CD14-positive monocyte (primary cell): Measurements from ENCODE around the gene SAP30. TPM values are rescaled to one million over a fixed set of nuclear protein-coding genes. Genes with fewer than 3 reads are reported as not detected.

Experiments used
- DNase-seq, 3 donors: peaks; one replicate each; pipeline ENCODE4 v3.0.0-alpha.2; 2011 to 2022
- H2AFZ ChIP-seq: 2 replicates; pipeline ENCODE4 v1.6.0; 2012; ENCODE audit warnings: mild to moderate bottlenecking, low read depth, low read length, inconsistent platforms; ENCODE audit not compliant: insufficient read depth, poor library complexity, severe bottlenecking
- H3K27ac ChIP-seq, 2 donors: 1 replicate in 1 of 2; 2 replicates in 1 of 2; pipeline ENCODE4 v1.5.1; 2012 to 2013; ENCODE audit warnings: low read length in 2 of 2, control low read depth in 1 of 2, inconsistent platforms in 1 of 2, low read depth in 1 of 2, mild to moderate bottlenecking in 1 of 2
- H3K27me3 ChIP-seq, 2 donors: one replicate each; pipeline versions ENCODE4 v1.6.0 to v1.6.1; 2011 to 2013; ENCODE audit warnings: low read length in 2 of 2; ENCODE audit not compliant: control insufficient read depth in 2 of 2, insufficient read depth in 2 of 2
- H3K36me3 ChIP-seq, 2 donors: replicated peaks in 1 of 2; 1 replicate in 1 of 2; 2 replicates in 1 of 2; pipeline versions ENCODE4 v1.5.1 to v1.6.1; 2012 to 2013; ENCODE audit warnings: low read length in 2 of 2, control low read depth in 1 of 2, inconsistent platforms in 1 of 2, mild to moderate bottlenecking in 1 of 2; ENCODE audit not compliant: insufficient read depth in 2 of 2, control insufficient read depth in 1 of 2
- H3K4me1 ChIP-seq, 2 donors: 1 replicate in 1 of 2; 2 replicates in 1 of 2; pipeline versions ENCODE4 v1.5.1 to v1.6.1; 2012 to 2013; ENCODE audit warnings: low read length in 2 of 2, control low read depth in 1 of 2, inconsistent platforms in 1 of 2, mild to moderate bottlenecking in 1 of 2, moderate library complexity in 1 of 2; ENCODE audit not compliant: insufficient read depth in 2 of 2, control insufficient read depth in 1 of 2
- H3K4me2 ChIP-seq: replicated peaks from 2 replicates; pipeline ENCODE3; 2012; ENCODE audit warnings: low read length, moderate library complexity, mild to moderate bottlenecking; ENCODE audit not compliant: poor library complexity, severe bottlenecking; ENCODE audit errors: extremely low read depth
- H3K4me3 ChIP-seq, 3 experiments: fragments of 200-600 bp in 1 of 3; sonication (generic) in 1 of 3; replicated peaks in 1 of 3; 1 replicate in 2 of 3; 2 replicates in 1 of 3; pipeline ENCODE4 v1.5.1; 2011 to 2013; ENCODE audit warnings: low read length in 3 of 3, mild to moderate bottlenecking in 3 of 3, control low read depth in 2 of 3, low read depth in 2 of 3, inconsistent platforms in 1 of 3, moderate library complexity in 1 of 3
- H3K79me2 ChIP-seq: 2 replicates; pipeline ENCODE4 v1.6.0; 2012; ENCODE audit warnings: mild to moderate bottlenecking, control low read depth, inconsistent platforms, low read length, moderate library complexity; ENCODE audit not compliant: insufficient read depth
- H3K9ac ChIP-seq: 2 replicates; pipeline ENCODE4 v1.6.0; 2017; ENCODE audit warnings: low read length, mild to moderate bottlenecking; ENCODE audit not compliant: insufficient read depth, poor library complexity, severe bottlenecking
- H3K9me3 ChIP-seq, 2 donors: replicated peaks in 1 of 2; 1 replicate in 1 of 2; 2 replicates in 1 of 2; pipeline versions ENCODE4 v1.5.1 to v1.6.1; 2012 to 2013; ENCODE audit warnings: low read length in 2 of 2, control low read depth in 1 of 2; ENCODE audit not compliant: control insufficient read depth in 1 of 2, insufficient read depth in 1 of 2
- H4K20me1 ChIP-seq: 2 replicates; pipeline ENCODE4 v1.6.0; 2012; ENCODE audit warnings: mild to moderate bottlenecking, low read length, control low read depth, moderate library complexity; ENCODE audit not compliant: insufficient read depth
- H3K27ac Mint-ChIP-seq, 7 donors: one replicate each; pipeline ENCODE4 v1.8.0; 2020; ENCODE audit warnings: mild to moderate bottlenecking in 7 of 7, mixed read lengths in 7 of 7, moderate library complexity in 6 of 7, inconsistent platforms in 2 of 7
- H3K27me3 Mint-ChIP-seq, 3 donors: one replicate each; pipeline ENCODE4 v1.8.0; 2021 to 2022; ENCODE audit warnings: low read depth in 3 of 3, mild to moderate bottlenecking in 3 of 3, mixed read lengths in 3 of 3, moderate library complexity in 3 of 3, inconsistent platforms in 1 of 3
- H3K36me3 Mint-ChIP-seq, 2 donors: one replicate each; pipeline ENCODE4 v1.8.0; 2020; ENCODE audit warnings: mixed read lengths in 2 of 2, inconsistent platforms in 1 of 2, mild to moderate bottlenecking in 1 of 2
- H3K4me1 Mint-ChIP-seq: one replicate; pipeline ENCODE4 v1.8.0; 2020; ENCODE audit warnings: mild to moderate bottlenecking, mixed read lengths
- H3K4me3 Mint-ChIP-seq, 2 donors: one replicate each; pipeline ENCODE4 v1.8.0; 2020; ENCODE audit warnings: mild to moderate bottlenecking in 2 of 2, mixed read lengths in 2 of 2, moderate library complexity in 1 of 2
- H3K9me3 Mint-ChIP-seq, 7 donors: one replicate each; pipeline ENCODE4 v1.8.0; 2020 to 2022; ENCODE audit warnings: mixed read lengths in 7 of 7, mild to moderate bottlenecking in 6 of 7, moderate library complexity in 6 of 7, inconsistent platforms in 2 of 7
- WGBS: methylation state at CpG from one replicate; pipeline ENCODE4 v1.1.5; 2013; ENCODE audit warnings: missing lambda C conversion rate; ENCODE audit not compliant: insufficient coverage; 5-methylcytosine and 5-hydroxymethylcytosine counted together
- intact Hi-C, 2 donors: fragments of 100-400 bp; cut with micrococcal nuclease; formaldehyde crosslinking; loops; one replicate each; pipeline versions ENCODE4 v1.15.0 to v1.15.1; 2023
- polyA plus RNA-seq, 3 donors: library from polyadenylated mRNA; depleted of rRNA in 1 of 3; unstranded in 2 of 3; stranded (reverse) in 1 of 3; fragments of 300-500 nt in 2 of 3; fragments of >200 nt in 1 of 3; fragmentation: Illumina TruSeq in 2 of 3; gene quantifications; 1 replicate in 2 of 3; 2 replicates in 1 of 3; pipeline ENCODE4 v1.2.3, GENCODE V29; 2012 to 2021
- TF ChIP-seq, protein P1 (sequence below): fragments of 200-600 bp; IDR thresholded peaks from one replicate; pipeline ENCODE4 v1.8.0; 2022; ENCODE audit warnings: antibody characterized with exemption, mild to moderate bottlenecking

Gene SAP30
- polyA plus RNA-seq, 3 donors: 16.5 to 32.2 (median 21.8) TPM

DNA sequence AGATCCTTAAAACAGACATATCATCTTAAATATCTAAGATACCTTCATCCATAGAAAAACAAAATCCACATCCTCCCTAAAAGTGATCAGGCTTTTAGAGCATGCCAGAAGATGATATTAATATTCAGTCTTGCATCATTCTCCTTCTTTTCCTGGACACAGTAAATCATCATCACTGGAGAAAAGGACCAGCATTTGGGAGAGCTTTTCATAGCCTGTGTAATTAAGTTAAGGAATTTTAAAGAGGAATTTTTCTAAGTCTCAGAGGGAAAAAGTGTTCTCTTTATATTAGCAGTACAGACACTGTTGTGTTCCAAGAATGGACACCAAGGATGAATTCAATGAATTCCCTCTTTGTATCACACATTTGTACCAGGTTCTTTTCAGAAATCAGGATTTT is 27.5 kb downstream of the SAP30 start:
- TF ChIP-seq, protein P1, sequence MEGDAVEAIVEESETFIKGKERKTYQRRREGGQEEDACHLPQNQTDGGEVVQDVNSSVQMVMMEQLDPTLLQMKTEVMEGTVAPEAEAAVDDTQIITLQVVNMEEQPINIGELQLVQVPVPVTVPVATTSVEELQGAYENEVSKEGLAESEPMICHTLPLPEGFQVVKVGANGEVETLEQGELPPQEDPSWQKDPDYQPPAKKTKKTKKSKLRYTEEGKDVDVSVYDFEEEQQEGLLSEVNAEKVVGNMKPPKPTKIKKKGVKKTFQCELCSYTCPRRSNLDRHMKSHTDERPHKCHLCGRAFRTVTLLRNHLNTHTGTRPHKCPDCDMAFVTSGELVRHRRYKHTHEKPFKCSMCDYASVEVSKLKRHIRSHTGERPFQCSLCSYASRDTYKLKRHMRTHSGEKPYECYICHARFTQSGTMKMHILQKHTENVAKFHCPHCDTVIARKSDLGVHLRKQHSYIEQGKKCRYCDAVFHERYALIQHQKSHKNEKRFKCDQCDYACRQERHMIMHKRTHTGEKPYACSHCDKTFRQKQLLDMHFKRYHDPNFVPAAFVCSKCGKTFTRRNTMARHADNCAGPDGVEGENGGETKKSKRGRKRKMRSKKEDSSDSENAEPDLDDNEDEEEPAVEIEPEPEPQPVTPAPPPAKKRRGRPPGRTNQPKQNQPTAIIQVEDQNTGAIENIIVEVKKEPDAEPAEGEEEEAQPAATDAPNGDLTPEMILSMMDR: no peak
- H3K4me2 ChIP-seq: no peak overlapping the region

DNA sequence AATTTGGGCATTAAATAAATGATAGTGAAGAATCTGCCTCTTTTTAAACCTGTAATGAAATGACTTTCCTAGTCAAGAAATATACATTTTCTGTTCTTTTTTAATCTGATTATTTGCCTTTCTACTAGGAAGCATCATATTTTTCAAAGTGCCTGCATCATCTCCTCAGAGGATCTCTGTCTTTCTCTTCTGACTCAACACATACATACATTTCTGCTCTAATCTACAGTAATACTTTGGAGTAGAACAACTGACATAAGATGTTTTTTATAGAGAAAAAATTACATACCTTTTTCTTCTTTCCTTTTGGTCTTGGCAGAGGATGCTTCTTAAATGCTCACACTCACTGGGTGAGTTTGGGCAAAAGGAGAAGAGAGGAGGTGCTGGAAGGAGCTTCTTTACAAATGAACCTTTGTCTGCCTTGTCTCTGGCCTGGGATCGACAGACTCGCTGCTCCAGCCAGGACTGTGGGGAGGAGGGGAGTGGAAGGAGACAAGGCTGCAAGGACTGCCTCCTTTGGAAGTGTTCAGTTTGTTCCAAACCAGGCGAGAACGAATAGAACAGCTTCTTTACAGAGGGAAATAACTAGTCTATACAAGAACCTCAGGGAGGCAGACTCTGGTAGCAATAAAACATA is 28.1 kb downstream of the SAP30 start, which contains the start of gene SCRG1:
TSS of gene SCRG1 (minus strand) at position 338 of the 637 bp plus-strand sequence. CDS start 7,702 bp downstream, outside the sequence.
- H3K4me1 Mint-ChIP-seq: no peaks in the 10 kb centered on the region
- TF ChIP-seq, protein P1: no peak
- no peak within 1 kb of the TSS for H2AFZ ChIP-seq
- H3K27ac ChIP-seq: no peak within 1 kb of the TSS
- H3K27me3 ChIP-seq: no peaks in the 10 kb centered on the region
- H3K9ac ChIP-seq: no peak within 1 kb of the TSS
- no peak within 1 kb of the TSS for H3K27ac Mint-ChIP-seq
- H3K9me3 ChIP-seq: no peaks in the 10 kb centered on the region
- peaks cover 29 to 50% of the 10 kb centered on the region in 2 donors for H3K36me3 Mint-ChIP-seq
- H3K4me3 Mint-ChIP-seq: no peak within 1 kb of the TSS
- 100% methylated on average over 2 of the region's 4 CpGs for whole genome bisulfite sequencing
- H3K9me3 Mint-ChIP-seq: no peaks in the 10 kb centered on the region
- no peaks in the 10 kb centered on the region for H3K4me1 ChIP-seq
- H3K4me2 ChIP-seq: no peak within 1 kb of the TSS
- H3K27me3 Mint-ChIP-seq: no peaks in the 10 kb centered on the region
- H3K79me2 ChIP-seq: no peaks in the 10 kb centered on the region
- no peaks in the 10 kb centered on the region for H4K20me1 ChIP-seq
- DNase-seq: no peak
- no peak within 1 kb of the TSS for H3K4me3 ChIP-seq
- intact Hi-C loops: no loop called here
- H3K36me3 ChIP-seq: peaks cover 15 to 54% of the 10 kb centered on the region in 2 donors

More for the DNA sequence above, 27.5 kb downstream of the SAP30 start:
- no peak overlapping the region for H3K4me3 Mint-ChIP-seq
- H3K9me3 Mint-ChIP-seq: no peaks in the 10 kb centered on the region
- no peaks in the 10 kb centered on the region for H3K27me3 ChIP-seq
- no peaks in the 10 kb centered on the region for H3K79me2 ChIP-seq
- DNase-seq: no peak
- no peaks in the 10 kb centered on the region for H3K27me3 Mint-ChIP-seq
- intact Hi-C loops: no loop called here
- no peak overlapping the region for H2AFZ ChIP-seq
- H3K27ac ChIP-seq: no peak overlapping the region
- no peaks in the 10 kb centered on the region for H4K20me1 ChIP-seq
- H3K9ac ChIP-seq: no peak overlapping the region
- peaks cover 15 to 51% of the 10 kb centered on the region in 2 donors for H3K36me3 ChIP-seq
- H3K27ac Mint-ChIP-seq: no peak overlapping the region
- H3K4me1 Mint-ChIP-seq: no peaks in the 10 kb centered on the region
- no peaks in the 10 kb centered on the region for H3K9me3 ChIP-seq
- H3K4me3 ChIP-seq: no peak overlapping the region
- peaks cover 28 to 51% of the 10 kb centered on the region in 2 donors for H3K36me3 Mint-ChIP-seq
- H3K4me1 ChIP-seq: no peaks in the 10 kb centered on the region
